Measurements from ENCODE around the gene SUPT3H.

DNA sequence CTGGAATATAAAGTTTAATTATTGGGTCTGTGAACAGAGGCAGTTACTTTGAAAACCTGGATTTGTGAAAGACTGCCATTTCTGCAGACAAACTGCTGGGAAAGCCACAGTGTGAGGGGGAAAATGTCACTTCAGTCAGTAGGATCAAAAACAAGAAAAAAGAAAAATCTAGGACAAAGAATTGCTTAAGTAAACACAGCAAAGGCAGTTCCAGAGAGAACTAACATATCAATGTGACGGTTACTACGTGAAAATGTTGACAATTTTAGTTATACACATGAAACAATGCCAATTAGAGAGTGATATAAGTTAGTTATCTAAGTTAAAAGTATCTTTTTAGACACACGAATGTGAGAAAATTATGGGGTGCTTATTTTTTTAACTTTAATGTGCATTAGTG is 320.0 kb downstream of the SUPT3H start:
- TF ChIP-seq CTCF (optimal IDR thresholded peaks at IDR 0.05 in 1 of 3, IDR thresholded peaks at IDR 0.05 in 1 of 3, conservative IDR thresholded peaks at IDR 0.05 in 1 of 3; ENCODE audit: extremely low read depth in 1 of 3, insufficient read depth in 2 of 3, low read length in 3 of 3) (no peak), EZH2 (IDR thresholded peaks at IDR 0.05; ENCODE audit: low read length) (no peak)
